GM18907 (cell line): Measurements from ENCODE around the gene CPLANE1.
"Not testable (repeated sequence)": the region's sequence is repeated elsewhere in the genome, so short reads cannot be mapped to it uniquely, and the experiment has no call there.

Experiments
- ATAC-seq: cut with Tn5 transposase; IDR thresholded peaks from one replicate; pipeline ENCODE4 v1.9.1; 2021; ENCODE audit warnings: mild to moderate bottlenecking, moderate library complexity; ENCODE audit not compliant: unreplicated experiment

CPLANE1 gene

DNA sequence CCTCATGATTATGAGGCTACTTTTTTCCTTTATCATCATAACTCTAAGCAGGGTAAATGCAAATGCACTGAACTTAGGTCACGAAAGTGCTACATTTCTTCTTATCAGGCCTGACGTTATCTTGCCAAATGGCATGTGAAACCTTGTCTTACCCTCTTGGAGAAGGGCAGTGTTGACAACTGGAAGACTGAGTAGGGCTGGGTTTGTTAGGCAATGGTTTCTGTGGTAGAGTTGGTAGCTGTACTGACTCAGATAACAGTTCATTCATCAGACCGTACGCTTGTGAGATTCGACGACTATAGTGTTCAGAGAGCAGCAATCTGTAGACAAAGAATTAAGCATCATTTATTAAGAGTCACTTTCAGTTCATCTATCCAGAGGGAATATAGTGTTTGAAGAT, 127.7 kb downstream of the CPLANE1 start:
- ATAC-seq, result peak; percentile 32

DNA sequence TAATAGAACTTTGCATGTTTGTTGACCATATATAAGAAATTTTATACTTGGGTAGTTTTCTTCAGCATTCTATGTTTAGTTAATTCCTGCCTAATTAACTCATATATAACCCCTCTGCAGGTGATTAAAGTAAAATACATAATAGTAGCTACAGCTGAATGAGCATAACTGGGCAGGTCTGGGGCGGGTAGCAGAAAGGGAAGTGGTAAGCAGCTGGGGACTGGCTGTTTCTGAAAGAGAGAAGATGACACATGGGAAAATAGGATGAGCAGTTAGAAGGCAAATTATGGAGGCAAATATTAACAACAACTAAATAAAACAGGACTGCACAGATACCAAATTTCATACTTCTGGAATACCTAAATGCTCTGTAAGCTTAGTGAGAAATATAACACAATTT, 128.1 kb downstream of the CPLANE1 start:
- ATAC-seq, result peak; percentile 60

DNA sequence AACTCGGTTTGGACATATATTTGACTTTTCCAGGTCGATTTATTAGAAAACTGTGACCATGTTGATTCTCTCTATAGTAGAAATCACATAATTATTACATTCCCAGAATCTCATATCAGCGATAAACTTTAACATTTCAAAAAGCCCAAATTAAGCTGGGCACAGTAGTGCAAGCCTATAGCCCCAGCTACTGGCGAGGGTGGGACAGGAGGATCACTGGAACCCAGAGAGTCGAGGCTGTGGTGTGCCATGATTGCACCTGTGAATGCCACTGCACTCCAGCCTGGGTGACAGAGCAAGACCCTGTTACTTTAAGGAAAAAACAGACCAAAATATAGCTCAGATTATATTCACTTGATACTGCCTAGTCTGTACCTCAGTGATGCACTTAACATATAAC, 128.9 kb downstream of the CPLANE1 start:
- ATAC-seq, result no peak

DNA sequence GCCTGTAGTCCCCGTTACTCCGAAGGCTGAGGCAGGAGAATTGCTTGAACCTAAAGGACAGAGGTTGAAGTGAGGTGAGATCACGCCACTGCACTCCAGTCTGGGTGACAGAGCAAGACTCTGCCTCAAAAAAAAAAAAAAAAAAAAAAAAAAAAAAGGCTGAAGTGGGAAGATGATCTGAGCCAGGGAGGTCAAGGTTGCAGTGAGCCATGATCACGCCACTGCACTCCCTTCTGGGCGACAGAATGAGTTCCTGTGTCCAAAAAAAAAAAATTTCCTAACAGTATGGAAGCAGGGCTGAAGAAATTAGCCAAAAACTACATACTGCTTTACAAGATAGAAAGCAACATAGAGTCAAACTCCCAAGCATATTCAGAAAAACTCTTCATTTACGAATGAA, 132.8 kb downstream of the CPLANE1 start:
- no peak for ATAC-seq

DNA sequence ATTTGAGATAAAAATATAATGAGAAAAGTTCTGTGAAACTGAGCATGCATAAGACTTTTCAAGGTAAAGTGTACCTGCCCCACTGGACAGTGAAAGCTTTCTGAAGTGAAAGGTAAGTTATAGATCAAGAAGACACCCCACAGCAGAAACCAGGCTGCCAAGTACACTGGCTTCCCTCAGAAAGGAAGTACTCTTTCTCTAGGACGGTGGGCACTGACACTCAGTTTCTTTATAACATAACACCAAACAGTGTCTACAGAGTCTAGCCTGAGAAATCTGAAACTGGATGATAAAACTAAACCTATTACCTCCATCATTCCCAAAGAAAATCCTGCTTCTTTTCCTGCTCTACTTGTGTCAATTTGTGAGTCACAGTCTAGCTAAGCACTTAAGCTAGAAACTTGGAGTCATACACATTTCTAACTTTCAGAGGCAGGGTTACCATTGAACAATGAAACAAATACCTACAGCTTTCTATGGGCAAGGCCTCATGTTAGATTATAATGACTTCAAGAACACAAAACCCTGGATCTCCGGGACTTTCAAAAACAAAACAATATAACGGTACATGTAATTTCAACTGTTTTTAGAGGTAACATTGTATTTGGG, 136.7 kb downstream of the CPLANE1 start:
- ATAC-seq, result peak; percentile 41

DNA sequence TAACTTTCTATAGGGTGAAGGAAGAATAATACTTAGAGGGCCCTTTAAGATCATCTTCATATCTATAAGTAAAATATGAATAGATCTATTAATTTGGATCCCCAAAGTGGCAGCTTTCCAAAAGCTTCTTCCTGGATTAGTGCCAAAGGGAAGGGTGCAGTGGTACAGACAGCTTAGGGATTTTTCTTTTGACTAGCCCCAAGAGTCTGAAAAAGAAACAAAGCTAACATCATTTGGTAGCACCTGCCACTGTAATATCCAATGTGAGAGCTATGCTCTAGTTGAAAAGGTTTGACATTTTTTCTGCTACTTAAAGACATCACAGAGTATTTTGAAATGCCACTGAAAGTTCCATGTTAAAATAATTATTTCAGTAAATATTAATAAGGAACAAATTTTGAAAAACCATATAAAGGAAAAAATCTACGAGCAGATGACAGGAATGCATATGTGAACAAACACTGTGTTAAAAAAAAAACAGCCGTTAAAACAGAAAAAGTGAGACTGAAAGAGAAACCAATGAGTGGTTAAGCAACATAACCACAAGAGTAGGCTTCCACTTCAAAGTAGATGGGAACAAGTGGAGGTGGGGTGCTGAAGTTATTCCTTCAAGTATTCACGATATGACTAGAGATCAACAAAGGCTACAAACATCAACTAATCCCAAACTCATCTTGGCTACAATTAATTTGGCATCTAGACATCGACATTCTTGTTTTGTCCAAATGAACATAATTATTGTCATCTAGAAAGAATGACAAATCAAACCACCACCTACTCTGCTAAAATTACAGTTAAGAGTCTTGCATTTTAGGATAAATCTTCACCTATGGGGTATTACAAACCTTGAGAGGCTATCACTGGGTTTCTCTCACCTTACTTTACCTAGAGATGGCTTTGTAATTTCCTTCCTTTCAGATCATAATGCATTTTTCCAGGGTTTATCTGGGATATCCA, 137.5 kb downstream of the CPLANE1 start:
- peak; percentile 92 for ATAC-seq

DNA sequence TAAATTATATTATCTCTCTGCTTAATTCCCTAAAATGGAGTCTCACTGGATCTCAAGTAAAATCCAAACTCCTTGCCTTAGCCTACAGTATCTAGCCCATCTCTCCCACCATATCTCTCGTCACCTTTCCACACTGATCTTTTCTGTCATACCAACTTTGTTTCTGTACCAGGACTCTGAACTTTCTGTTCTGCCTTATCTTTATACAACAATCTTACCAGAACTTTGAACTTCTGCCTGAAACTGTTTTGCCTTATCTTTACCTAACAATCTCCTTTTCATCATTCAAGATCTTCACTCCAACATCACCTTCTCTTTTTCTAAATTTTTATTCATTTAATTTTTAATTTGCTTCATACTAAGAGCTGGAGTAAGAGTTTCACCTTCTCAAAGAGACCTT, 139.0 kb downstream of the CPLANE1 start:
- no peak for ATAC-seq

DNA sequence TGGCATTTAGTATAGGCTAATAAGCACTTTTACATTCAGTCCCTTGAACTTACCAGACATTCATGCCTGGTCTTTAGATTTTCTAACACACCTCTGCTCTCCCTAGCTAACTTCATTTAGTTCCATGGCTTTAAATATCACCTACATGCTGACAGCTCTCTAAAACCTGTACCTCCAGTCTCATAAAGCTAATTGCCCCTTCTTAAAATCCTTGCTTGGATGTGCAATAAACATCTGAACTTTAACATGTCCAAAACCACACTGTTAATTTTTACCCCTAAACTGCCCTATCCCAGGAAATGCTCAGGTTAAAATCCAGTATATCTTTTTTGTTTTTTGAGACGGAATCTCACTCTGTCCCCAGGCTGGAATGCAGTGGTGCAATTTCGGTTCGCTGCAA, 139.8 kb downstream of the CPLANE1 start:
- ATAC-seq, result no peak

DNA sequence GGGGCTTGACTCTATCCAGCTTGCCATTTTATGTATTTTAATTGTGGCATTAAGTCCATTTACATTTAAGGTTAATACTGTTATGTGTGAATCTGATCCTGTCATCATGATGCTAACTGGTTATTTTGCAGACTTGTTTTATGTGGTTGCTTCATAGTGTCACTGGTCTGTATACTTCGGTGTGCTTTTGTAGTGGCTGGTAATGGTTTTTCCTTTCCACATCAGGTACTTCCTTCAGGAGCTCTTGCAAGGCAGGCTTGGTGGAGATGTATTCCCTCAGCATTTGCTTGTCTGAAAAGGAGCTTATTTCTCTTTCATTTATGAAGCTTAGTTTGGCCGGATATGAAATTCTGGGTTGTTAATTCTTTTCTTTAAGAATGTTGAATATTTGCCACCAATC, 145.9 kb downstream of the CPLANE1 start:
- no peak for ATAC-seq

DNA sequence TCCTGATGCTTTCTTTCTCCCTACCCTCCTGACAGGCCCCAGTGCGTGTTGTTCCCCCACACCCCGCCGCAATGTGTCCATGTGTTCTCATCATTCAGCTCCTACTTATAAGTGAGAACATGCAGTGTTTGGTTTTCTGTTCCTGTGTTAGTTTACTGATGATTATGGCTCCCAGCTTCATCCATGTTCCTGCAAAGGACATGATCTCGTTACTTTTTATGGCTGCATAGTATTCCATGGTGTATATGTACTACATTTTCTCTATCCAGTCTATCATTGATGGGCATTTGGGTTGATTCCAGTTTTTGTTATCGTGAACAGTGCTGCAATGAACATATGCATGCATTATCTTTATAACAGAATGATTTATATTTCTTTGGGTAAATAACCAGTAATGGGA, 149.9 kb downstream of the CPLANE1 start:
- ATAC-seq, result not testable (repeated sequence)

DNA sequence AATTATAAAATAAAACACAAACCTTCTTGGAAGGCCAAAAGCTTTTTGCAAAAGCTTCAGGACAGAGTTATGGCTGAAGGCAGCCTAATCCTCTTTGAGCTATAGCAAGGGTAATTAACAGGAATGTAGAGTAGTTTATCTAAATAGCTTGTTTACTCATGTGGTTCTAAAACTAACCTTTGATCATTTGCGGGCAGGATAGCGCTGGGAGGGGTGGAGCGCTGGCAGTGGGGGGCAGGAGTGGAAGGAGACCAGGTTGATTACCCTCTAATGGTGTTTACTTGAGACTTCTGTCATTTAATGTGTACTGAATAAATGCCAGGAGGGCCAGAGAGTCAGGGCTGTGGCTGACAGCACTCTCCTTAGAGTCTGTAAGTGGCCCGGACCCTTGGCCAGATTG, 155.4 kb downstream of the CPLANE1 start:
- ATAC-seq, result not testable (repeated sequence)

DNA sequence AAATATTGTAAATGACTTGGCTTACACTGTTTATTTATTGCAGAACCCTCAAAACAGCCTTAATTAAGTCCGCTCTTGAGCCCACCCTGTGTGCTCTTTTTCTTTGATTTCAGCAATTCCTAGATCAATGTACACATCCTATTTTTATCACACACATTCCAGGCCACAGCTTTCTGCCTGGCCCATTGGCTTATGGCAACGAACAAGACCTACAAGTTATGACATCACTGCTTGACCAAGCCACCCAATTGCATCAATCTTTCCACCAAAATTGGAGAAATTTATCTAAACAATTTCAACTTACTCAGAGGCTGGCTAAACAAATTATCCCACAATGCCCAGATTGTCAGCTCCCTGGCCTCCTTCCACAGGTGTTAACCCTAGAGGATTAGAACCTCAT, 158.4 kb downstream of the CPLANE1 start:
- no peak for ATAC-seq

DNA sequence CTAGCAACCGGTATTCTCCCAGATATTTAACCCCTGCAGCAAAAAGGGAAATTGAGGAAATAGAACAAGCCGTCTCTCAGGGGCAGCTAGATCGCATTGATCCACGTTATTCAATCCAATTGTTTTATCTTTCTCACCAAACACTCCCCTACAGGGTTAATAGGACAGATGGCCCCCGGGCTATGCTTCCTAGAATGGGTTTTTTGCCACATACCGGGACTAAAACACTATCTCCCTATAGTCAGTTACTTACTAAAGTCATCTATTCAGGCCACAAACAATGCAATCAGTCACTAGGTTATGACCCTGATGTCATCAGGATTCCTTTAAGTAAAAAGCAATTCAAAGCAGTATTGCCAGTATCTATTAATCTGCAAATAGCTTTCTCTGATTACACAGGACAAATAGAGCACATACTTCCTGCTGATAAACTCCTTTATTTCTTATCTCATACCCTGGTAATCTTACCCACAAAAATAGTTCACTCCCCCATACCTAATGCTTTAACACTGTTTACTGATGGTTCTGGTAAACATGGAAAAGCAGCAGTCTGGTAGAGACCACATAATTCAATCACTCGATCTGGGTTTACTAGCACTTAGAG, 159.0 kb downstream of the CPLANE1 start:
- ATAC-seq, result no peak

DNA sequence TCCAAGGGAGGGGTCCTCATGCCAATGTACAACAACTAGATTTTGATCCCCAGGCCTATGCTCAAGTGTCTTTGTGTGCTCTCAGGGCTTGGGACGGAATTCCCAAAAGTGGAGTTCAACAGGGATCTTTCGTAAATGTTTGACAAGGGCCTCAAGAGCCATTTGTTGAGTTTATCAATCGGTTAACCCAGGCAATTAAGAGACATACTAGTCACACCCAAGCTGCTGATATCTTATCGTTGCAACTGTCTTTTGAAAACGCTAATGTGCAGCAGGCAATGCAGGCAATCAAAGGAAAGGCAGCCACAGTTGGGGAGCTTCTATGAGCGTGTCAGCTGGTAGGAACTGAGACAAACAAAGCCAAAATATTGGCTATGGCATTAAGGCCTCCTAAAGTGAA, 161.2 kb downstream of the CPLANE1 start:
- ATAC-seq, result no peak

DNA sequence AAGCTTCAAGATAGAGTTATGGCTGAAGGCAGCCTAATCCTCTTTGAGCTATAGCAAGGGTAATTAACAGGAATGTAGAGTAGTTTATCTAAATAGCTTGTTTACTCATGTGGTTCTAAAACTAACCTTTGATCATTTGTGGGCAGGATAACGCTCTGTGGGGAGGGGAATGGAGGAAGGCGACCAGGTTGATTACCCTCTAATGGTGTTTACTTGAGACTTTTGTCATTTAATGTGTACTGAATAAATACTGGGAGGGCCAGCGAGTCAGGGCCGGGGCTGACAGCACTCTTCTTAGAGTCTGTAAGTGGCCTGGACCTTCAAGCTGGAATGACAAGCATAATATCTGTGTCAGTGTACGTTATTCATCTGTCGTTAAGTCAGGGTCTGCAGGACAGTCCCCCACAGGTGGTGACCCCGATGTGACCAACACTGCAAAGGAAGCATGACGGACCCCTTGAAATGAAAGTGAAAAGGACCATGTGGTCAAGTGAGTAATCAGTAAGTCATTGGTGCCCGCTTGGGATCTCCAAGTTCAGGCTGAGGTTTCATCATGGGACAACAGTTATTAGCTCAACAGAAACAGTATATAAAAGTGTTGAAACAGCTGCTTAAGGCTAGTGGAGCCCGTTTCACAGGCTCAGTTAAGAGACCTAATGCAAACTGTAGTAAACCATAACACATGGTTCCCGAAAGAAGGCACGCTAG, 162.6 kb downstream of the CPLANE1 start:
- ATAC-seq, result no peak

DNA sequence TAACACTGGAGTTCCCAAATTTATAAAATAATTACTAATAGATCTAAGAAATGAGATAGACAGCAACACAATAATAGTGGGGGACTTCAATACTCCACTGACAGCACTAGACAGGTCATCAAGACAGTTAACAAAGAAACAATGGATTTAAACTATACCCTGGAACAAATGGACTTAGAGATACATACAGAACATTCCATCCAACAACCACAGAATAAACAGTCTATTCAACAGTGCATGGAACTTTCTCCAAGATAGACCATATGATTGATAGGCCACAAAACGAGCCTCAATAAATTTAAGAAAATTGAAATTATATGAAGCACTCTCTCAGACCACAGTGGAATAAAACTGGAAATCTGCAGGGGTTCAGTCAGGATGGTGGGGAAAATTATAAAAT, 163.2 kb downstream of the CPLANE1 start:
- not testable (repeated sequence) for ATAC-seq

DNA sequence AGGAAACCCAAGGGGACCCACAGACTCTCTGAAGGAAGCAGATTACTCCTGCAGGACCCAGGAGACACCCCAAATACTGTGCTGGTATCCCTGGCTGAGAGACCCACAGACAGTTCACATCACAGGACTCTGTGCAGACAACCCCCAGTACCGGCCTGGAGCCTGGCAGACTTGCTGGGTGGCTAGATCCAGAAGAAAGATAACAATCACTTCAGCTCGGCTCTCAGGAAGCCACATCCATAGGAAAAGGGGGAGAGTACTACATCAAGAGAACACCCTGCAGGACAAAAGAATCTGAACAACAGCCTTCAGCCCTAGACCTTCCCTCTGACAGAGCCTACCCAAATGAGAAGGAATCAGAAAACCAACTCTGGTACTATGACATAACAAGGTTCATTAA, 166.2 kb downstream of the CPLANE1 start:
- ATAC-seq, result not testable (repeated sequence)

DNA sequence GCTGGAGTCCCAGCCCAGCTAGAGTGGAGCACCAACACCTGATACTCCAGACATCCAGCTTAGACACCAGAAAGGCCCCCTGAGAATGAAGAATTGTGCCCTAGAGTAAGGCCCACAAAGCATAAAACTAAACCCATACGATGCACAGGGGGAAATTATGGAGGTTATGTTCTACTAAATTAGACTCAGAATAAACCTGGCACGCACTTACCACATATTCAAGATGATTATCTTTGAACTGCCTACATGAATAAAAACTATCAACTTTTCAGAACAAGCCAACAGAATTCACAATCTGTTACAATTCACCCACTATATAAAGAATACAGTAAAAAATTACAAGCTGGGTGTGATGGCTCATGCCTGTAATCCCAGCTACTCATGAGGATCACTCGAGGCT, 168.5 kb downstream of the CPLANE1 start:
- no peak for ATAC-seq

DNA sequence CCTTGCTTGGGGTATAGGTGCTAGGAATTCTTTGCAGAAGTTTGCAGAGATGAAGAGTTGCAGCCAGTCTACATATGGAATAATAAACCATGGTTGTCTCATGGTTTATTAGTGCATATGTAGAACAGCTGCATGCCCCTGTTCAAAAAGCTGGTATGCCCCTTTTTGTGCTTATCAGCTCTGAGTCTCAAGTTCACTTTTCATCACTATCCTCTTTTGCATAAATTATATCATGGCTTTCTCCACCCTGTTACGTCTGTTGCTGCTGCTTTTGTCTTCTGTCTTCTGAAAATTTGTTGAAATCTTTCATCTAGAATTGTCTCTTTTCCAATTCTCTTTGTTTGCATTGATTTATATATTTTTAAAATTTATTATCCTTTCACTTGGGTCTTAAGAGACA, 172.0 kb downstream of the CPLANE1 start:
- no peak for ATAC-seq

DNA sequence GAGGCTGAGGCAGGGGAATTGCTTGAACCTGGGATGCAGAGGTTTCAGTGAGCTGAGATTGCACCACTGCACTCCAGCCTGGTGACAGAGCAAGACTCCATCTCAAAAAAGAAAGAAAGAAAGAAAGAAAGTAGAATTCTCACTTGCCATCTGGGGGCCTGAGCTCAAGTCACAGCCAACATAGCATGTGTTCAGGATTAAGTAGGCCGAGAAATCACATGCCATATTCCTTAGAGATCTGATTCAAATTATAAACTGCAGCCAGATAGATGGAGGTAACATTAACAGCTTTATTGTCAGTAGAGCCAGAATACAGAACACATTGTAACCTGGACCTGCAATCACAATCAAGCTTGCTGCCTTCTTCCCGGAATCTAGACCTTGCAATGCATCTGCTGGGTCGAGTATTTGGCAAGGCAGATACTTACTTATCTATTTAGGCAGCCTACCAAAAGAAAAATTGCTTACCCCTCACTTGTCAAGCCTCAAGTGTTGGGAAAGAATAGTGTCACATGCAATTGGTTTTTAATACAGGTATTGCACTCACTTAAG, 173.7 kb downstream of the CPLANE1 start:
- no peak for ATAC-seq
